ENCODE results near the gene LIPT2.

GRCh38 chr11:74460065-74460464 is 33.5 kb downstream of the LIPT2 start:
- TF ChIP-seq CTCF (IDR thresholded peaks at IDR 0.05) (no peak), ZFX (IDR thresholded peaks at IDR 0.05; ENCODE audit: borderline replicate concordance) (no peak)
